Activated T-helper 9 cell treated with anti-CD3 and anti-CD28 coated beads, Interleukin-2, amount 50 U/mL, for 16 hours (primary cell): Measurements from ENCODE around the gene ANKS1B.
"Not testable (repeated sequence)": the region's sequence is repeated elsewhere in the genome, so short reads cannot be mapped to it uniquely, and the experiment has no call there.

ENCODE experiments used
- DNase-seq: peaks from one replicate; pipeline ENCODE4 v3.0.0-alpha.2; 2020; ENCODE audit warnings: low read depth

Gene ANKS1B

GRCh38 chr12:99056186-99056585, 928.5 kb downstream of the ANKS1B start:
- DNase-seq = no peak

DNA sequence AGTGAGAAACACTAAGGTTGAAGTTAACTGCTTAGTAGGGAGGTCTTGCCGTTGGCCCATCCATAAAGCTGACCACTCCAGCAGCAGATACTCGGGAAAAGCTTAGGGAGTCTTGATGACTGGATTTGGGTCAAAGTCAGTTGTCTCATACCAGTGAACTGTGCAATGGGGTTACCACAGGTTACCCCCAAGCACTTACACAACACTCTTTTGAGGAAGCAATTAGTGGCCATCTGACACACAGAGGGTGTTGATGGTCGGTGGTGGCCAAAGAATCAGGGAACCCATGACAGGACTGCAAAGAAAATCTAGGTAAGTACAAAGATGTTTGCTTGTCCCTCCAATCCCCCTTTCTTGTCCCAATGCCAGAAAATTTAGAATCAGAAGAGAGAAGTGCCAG, 929.4 kb downstream of the ANKS1B start:
- no peak for DNase-seq

GRCh38 chr12:99054601-99055128, 930.1 kb downstream of the ANKS1B start:
- no peak for DNase-seq

DNA sequence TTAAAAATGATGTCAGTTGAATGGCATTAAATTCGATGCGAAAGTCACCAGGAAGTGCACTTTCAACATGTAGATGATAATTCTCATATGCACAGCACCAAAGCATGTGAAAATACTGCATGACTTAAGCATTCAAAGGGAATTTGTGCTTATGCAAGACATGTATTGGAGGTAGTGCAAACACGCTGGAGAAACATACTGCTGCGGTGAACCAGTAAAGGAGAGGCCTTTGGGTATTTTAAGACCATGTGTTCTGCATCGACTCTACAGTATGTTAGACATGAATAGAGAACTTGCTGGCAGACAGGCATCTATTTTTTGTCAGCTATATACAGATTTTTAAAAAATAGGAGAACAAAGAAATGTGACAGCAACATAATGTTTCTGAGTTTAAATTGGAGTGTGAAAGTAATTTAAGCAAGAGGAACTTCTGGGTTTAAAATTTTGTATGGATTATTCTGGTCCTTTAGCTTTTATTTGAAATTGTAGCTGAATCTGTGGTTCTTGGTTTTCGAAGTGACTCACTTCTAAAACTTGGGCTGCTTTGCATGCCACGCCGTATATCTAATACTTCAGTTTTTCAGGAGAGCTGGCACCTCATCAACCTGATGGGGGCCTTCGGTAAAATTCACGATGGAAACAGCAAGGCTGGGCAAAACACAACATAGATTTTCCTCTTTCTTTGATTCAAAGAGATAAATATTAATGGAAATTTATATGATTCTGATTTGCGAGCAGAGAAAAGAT, 930.9 kb downstream of the ANKS1B start:
- no peak for DNase-seq

- DNase-seq = no peak
Observed at GRCh38 chr12:99049774-99050173, 935.0 kb downstream of the ANKS1B start.

- no peak for DNase-seq
Observed at GRCh38 chr12:99045158-99045557, 939.6 kb downstream of the ANKS1B start.

- peak; percentile 1 for DNase-seq
Observed at GRCh38 chr12:99043319-99043914, 941.3 kb downstream of the ANKS1B start.

GRCh38 chr12:99042226-99042625, 942.5 kb downstream of the ANKS1B start:
- DNase-seq = no peak

DNA sequence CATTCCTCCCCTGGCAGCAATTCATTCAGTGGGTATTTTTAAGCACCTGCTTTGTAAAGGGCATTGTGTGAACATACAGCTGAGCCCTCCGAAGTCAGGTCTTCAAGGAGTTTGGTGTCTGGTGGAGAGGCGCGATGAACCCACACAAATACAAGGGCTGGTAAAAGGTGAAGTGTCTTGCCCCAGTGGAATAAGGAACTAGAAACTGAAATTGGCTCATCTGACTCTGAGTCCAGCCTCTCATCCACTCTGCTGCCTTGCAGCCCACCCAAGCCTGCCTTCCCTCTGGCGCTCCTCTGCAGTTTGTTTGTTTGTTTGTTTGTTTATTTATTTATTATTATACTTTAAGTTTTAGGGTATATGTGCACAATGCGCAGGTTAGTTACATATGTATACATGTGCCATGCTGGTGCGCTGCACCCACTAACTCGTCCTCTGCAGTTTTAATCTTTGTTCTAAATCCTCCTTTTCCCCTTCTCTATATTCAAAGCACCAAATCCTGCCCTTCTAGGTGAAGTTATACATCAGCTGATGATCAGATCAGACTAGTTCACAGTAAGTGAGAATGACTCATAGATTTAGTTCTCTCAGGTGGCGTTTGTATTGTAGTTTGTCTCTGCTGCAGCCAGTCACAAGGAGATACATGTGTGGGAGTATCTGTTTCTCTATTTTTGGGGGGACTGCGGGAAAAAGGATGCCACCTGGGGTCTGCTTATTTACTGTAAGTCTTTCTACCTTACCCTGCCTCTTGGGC, 945.2 kb downstream of the ANKS1B start:
- no peak for DNase-seq

DNA sequence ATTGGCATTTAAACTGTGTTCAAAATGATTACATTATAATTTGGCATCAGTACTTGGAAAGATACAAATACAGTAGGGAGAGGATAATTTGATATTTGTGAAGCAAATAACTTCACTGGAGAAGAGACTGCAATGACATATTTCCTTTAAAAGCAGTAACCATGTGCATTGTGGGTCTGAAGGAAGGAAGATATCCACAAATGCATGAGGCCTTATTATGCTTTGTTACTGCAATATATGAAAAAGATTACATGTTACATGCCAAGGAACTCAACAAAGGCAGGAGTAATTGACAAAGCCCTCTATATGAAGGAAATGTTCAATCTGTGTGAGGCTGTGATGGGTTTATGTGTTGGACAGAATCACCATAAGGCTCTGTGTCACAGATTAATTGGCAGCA, 948.2 kb downstream of the ANKS1B start:
- no peak for DNase-seq

GRCh38 chr12:99035803-99036202, 948.9 kb downstream of the ANKS1B start:
- no peak for DNase-seq

GRCh38 chr12:99034201-99034600, 950.5 kb downstream of the ANKS1B start:
- DNase-seq = not testable (repeated sequence)

GRCh38 chr12:99029511-99030271, 955.0 kb downstream of the ANKS1B start:
- DNase-seq = no peak

DNA sequence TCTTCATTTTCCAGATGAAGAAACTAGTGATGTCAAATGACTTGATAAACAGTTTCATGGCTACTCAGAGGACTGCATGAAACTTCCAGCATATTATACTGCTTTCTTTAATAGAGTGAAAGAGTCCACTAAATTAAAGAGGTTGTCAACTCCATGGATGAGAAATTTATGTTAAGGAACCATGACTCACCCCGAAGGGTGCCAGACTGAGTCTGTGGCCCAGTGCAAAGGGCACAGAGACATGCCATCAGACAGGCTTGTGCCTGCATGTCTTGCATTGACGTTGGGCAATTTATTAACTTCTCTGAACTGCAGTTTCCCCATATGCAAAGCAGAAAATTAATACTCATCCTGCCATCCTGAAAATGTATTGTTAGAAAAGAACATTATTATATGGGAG, 957.3 kb downstream of the ANKS1B start:
- no peak for DNase-seq

GRCh38 chr12:99027055-99027393, 957.7 kb downstream of the ANKS1B start:
- DNase-seq = no peak

GRCh38 chr12:99026332-99027054, 958.2 kb downstream of the ANKS1B start:
- no peak for DNase-seq

- no peak for DNase-seq
Observed at GRCh38 chr12:99024870-99025269, 959.9 kb downstream of the ANKS1B start.

DNA sequence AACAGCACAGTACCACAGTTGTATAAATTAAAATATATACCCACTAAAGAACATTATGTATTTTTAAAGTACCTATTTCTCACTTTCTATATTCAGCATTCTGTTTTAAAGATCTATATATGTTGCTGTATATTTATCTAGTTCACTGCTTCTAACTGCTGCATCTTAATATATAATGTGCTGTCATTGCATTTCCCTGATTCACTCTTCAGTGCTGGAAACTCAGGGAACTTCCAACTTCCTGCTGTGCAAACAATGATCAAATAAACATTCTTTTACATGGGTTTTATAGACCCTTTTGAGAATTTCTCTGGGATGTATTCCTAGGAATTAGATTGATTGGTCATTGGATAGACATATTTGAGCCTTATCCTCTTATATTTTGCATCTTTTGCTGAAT, 960.5 kb downstream of the ANKS1B start:
- DNase-seq = no peak

GRCh38 chr12:99020871-99021270, 963.9 kb downstream of the ANKS1B start:
- no peak for DNase-seq

DNA sequence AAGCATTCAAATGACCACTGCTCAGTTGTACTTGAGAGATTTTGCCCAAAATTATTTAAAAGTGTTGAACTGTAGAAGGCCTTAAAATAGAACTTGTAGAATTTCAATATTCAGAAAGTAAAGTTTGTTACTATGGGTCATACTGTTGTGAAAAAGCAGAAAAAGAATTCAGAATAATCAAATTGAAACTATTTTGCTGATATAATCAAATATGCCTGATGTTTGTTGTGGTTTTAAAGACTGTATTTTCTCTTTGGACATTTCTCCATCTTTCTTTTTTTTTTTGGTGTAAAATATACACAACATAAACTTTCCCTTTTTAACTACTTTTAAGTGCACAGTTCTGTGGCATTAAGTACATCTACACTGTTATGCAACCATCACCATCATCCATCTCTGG, 964.9 kb downstream of the ANKS1B start:
- no peak for DNase-seq

- no peak for DNase-seq
Observed at GRCh38 chr12:99017971-99018370, 966.8 kb downstream of the ANKS1B start.
